ENCODE results near the gene SMAP2.

GRCh38 chr1:40361637-40362036, 11.9 kb upstream of the SMAP2 start:
- TF ChIP-seq PAX5 (IDR thresholded peaks at IDR 0.05; ENCODE audit: insufficient read depth, low read length, severe bottlenecking): no peak
- no peak for TF ChIP-seq TAF1 (IDR thresholded peaks at IDR 0.05; ENCODE audit: low read depth, low read length)
- TF ChIP-seq POLR2A (IDR thresholded peaks at IDR 0.05; ENCODE audit: low read depth, low read length): no peak
- TF ChIP-seq POLR2AphosphoS5 (IDR thresholded peaks at IDR 0.05; ENCODE audit: low read depth, low read length): no peak
- TF ChIP-seq POU2F2 (IDR thresholded peaks at IDR 0.05; ENCODE audit: low read depth, low read length): no peak
